Mammary epithelial cell (primary cell): ENCODE measurements around the gene SHPK.

Source experiments
- EZH2 ChIP-seq: IDR thresholded peaks from 2 replicates; pipeline ENCODE4 v1.6.1; 2012; ENCODE audit warnings: low read length, inconsistent platforms, borderline replicate concordance
- TF ChIP-seq, protein P1 (sequence below), 2 donors: IDR thresholded peaks in 1 of 2; conservative IDR thresholded peaks in 1 of 2; 2 replicates each; pipeline ENCODE4 v1.5.1; 2011 to 2012; ENCODE audit warnings: inconsistent platforms in 2 of 2, low read length in 2 of 2, mild to moderate bottlenecking in 2 of 2, control low read depth in 1 of 2, low read depth in 1 of 2; ENCODE audit not compliant: insufficient read depth in 1 of 2; ENCODE audit errors: extremely low read depth in 1 of 2

DNA sequence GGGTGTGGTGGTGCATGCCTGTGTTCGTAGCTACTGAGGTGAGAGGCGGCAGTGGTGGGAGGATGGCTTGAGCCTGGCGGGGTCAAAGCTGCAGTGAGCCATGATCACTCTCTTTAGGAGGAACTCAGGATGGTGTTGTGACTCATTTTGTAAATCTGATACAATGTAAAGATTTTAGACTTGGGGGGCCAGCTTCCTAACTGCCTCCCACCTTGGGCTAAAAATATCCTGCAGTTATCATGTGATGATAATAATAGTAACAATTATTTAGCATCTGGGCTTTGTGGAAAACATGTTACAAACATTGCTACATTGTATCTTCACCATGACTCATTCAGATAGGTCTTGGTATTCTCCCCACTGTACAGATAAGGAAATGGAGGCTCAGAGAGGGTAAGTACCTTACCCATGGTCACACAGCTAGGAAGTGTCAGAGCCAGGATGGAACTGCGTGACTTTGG lies 7.9 kb upstream of the SHPK start:
- TF ChIP-seq, protein P1, sequence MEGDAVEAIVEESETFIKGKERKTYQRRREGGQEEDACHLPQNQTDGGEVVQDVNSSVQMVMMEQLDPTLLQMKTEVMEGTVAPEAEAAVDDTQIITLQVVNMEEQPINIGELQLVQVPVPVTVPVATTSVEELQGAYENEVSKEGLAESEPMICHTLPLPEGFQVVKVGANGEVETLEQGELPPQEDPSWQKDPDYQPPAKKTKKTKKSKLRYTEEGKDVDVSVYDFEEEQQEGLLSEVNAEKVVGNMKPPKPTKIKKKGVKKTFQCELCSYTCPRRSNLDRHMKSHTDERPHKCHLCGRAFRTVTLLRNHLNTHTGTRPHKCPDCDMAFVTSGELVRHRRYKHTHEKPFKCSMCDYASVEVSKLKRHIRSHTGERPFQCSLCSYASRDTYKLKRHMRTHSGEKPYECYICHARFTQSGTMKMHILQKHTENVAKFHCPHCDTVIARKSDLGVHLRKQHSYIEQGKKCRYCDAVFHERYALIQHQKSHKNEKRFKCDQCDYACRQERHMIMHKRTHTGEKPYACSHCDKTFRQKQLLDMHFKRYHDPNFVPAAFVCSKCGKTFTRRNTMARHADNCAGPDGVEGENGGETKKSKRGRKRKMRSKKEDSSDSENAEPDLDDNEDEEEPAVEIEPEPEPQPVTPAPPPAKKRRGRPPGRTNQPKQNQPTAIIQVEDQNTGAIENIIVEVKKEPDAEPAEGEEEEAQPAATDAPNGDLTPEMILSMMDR (conservative IDR thresholded peaks at IDR 0.05 in 1 of 2, IDR thresholded peaks at IDR 0.05 in 1 of 2; ENCODE audit: extremely low read depth in 1 of 2, insufficient read depth in 1 of 2, low read depth in 1 of 2, low read length in 2 of 2) = no peak
- TF ChIP-seq EZH2 = no peak
